IPS-11a (cell line): Measurements from ENCODE around the gene WDR17.
"Not testable (repeated sequence)": the region's sequence is repeated elsewhere in the genome, so short reads cannot be mapped to it uniquely, and the experiment has no call there.

ENCODE experiments used
- H3K4me3 ChIP-seq: one replicate; pipeline ENCODE4 v1.5.1; 2013; ENCODE audit warnings: low read depth, low read length, control low read depth

The WDR17 gene

GRCh38 chr4:176189891-176190795 lies 124.5 kb downstream of the WDR17 start:
- no peak overlapping the region for H3K4me3 ChIP-seq

DNA sequence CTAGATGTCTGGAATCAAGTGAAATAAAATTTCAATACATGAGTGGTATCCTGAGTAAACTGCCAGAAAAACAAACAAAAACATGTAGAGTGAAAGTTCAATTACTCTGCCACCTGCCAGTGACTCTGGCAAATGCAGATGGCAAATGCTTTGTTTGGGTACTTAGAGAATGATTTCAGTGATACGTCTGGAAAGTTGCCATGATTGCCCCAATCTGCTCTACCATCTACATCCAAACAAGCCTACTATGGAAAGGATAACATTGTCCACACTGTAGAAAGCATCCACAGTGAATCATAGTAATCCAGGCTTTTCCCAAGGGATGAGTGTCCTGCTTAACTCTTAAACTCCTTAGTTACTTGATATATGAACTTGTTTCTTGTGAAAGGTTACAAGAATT lies 126.3 kb downstream of the WDR17 start:
- no peak overlapping the region for H3K4me3 ChIP-seq

GRCh38 chr4:176193126-176193525 lies 127.5 kb downstream of the WDR17 start:
- H3K4me3 ChIP-seq, result no peak overlapping the region

DNA sequence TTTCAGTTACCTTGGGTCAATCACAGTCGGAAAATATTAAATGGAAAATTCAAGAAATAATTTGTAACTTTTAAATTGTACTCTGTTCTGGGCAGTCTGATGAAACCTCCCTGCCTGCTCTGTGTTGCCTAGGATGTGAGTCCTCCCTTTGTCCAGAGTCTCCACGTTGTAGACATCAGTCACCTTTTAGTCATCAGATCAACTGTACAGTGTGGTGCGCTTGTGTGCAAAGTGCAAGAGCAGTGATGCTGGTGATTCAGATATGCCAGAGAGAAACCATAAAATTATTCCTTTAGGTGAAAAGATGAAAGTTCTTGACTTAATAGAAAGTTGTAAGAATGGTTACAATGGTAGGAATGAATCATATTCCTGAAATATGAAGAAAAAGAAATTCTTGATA lies 128.3 kb downstream of the WDR17 start:
- H3K4me3 ChIP-seq, result no peak overlapping the region

DNA sequence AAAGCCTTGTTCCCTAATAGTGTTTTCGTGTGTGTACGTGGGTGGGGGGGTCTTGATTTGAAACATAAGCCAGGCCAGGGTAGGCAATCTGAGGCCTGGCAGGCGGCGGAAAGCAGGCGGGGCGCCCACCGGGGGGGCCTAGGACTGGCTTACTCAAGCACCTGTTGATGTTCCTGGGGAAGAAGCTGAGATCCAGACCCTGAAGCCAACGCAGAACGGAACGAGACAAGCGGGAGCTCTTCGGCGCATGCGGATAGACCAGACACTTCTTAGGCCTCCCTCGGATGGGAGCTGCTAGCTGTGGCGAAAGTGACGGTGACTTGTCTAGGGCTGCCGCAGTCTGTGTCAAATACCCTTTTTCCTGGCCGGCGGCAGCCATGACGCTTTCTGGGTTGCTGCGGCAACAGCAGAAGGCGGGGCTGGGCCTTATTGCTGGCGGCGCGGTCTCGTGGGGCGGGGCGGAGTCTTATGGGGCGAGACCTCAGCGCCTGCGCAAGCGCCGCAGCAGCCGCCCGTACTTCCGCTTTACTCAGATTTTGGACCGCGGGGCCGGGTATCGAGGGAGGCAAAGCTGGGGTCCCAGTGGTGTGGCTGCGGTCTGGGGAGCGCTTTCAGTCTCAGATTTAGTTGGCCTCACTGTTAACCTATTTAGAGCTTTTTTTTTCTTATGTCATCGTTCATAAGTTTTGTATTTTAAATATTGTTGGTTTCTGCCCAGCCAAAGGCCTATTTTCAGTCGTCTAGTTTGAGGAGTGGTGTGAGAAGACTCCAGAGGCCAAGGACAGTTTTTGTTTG lies 129.7 kb downstream of the WDR17 start, which contains the start of gene SPATA4:
Gene SPATA4 (minus strand): TSS at position 402 of the 795 bp plus-strand sequence. CDS start 23 bp downstream, at position 379.
- H3K4me3 ChIP-seq, result peak within 1 kb of the TSS; percentile 67

- no peak overlapping the region for H3K4me3 ChIP-seq
Measured at GRCh38 chr4:176198316-176198903, 132.8 kb downstream of the WDR17 start.

- H3K4me3 ChIP-seq, result no peak overlapping the region
Measured at GRCh38 chr4:176205299-176205698, 139.7 kb downstream of the WDR17 start.

DNA sequence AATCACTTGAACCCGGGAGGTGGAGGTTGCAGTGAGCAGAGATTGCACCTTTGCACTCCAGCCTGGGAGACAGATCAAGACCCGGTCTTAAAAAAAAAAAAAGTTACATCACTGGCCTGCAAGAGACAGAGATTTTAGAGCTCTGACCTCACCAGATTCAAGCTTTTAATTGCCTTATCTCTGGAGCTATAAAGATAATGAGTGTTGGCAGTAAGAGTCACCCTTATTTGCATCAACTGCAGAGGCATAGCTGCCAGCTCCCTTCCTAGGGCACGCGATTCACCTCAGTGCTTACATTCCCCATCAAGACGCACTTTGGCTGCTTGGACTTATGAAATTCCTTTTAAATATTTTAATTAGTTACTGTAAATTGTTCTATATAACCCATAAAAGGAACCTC lies 142.2 kb downstream of the WDR17 start:
- H3K4me3 ChIP-seq, result no peak overlapping the region

DNA sequence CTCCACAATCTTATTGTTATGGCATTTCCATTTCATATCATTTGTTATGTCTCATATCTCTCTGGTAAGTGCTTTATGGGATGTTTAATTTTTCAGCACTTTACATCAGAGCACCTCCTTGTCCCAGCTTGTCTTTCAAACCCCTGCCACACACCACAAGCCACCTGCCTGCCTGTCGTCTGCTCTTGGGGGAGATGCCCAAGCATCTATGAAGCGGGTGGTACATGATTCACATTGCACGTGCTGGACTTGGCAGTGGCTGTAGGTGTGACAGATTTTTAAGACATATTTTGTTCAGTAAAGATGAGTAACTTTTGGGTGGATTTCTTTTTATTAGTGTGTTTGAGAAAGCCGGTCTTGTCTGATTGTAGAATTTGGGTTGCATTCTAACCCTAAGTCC lies 143.9 kb downstream of the WDR17 start:
- H3K4me3 ChIP-seq, result no peak overlapping the region

- no peak overlapping the region for H3K4me3 ChIP-seq
Measured at GRCh38 chr4:176210101-176210500, 144.5 kb downstream of the WDR17 start.

DNA sequence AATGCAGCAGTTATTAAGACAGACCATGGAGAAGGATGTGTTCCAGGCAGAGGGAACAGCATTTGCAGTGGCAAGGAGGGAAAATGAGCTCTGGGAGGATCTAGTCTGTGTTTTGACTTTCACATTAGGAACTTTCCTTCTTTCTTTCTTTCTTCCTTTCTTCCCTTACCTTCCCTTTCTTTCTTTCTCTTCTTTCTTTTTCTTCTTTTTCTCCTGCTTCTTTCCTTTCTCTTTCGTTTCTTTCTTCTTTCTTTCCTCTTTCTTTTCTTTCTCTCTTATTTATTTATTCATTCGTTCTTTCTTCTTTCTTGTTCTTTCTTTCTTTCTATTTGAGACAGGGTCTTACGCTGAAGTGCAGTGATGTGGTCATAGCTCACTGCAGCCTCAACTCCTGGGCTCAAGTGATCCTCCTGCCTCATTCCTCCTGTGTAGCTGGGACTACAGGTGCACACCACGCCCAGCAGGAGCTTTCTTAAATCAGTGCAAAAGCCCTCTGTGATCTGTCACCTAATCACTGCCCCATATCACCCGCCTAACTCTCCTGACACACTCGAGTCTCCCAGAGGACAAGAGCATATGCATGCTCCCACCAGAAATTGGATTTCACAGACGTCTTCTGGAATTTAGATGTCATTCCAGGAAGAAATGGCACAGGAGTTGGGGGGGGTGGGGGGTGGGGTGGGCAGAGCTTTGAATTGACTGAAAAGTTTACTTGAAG lies 145.1 kb downstream of the WDR17 start:
- H3K4me3 ChIP-seq, result no peak overlapping the region

DNA sequence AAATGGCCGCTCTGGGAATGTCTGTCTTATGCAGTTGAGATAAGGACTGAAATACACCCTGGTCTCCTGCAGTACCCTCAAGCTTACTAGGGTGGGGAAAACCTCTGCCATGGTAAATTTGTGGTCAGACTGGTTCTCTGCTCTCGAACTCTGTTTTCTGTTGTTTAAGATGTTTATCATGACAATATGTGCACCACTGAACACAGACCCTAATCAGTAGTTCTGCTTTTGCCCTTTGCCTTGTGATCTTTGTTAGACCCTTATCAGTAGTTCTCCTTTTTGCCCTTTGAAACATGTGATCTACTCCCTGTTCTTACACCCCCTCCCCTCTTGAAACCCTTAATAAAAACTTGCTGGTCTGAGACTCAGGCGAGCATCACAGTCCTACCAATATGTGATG lies 146.7 kb downstream of the WDR17 start:
- H3K4me3 ChIP-seq, result not testable (repeated sequence)

GRCh38 chr4:176217510-176217909 lies 151.9 kb downstream of the WDR17 start:
- no peak overlapping the region for H3K4me3 ChIP-seq

DNA sequence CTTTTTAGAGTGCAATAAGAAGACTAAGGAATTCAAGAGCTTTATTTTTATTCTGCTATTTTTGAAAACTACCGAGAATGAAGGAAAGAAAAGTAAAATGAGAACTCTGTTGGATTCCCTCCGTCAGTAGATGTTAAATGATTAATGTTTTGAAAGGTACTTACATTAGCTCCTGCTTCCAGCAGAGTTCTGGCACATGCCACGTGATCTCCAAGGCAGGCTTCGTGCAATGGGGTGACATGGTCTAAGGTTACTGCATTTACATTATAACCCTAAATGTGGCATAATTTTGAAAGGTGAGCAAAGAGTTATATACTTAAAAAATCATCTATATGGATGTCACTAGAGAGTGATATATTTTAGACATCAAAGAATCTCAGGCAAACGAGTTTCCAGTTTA lies 156.5 kb downstream of the WDR17 start:
- H3K4me3 ChIP-seq, result no peak overlapping the region

DNA sequence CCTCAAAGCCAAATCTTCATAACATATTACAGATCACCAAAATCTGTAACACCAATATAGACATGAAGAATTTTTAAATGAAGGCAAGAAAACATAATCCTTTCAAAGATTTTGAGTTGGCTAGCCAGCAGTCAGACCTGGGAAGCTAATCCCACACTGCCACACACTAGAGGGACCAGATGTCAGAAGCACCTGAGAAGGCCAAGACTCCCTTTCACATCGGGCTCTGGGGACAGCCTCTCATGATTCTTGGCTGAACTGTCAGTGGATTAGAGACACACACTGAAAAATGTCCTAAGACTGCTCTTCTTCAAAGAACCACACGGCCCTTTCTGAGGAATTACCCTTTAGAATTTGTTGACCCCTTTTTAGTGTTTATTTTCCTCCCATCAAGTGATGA lies 157.9 kb downstream of the WDR17 start:
- H3K4me3 ChIP-seq, result no peak overlapping the region

DNA sequence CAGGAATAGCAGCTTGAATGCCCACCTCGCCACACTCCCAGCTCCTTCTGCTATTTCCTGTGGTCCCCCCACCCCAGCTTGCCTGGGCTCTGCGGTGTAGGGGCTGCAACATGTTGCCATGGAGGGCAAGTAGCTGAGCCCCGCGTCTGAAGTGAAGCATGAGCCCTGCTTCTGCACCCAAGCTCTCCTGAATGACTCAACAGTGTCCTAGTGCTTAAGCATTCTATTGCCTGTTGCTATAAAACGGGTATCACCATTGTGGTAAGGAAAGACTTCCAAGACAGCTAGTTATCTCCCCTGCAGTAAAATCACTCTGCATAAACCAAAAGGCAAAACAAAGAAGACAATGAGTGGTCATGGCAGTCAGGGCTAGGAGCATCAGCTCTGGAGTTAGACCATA lies 161.1 kb downstream of the WDR17 start:
- no peak overlapping the region for H3K4me3 ChIP-seq

DNA sequence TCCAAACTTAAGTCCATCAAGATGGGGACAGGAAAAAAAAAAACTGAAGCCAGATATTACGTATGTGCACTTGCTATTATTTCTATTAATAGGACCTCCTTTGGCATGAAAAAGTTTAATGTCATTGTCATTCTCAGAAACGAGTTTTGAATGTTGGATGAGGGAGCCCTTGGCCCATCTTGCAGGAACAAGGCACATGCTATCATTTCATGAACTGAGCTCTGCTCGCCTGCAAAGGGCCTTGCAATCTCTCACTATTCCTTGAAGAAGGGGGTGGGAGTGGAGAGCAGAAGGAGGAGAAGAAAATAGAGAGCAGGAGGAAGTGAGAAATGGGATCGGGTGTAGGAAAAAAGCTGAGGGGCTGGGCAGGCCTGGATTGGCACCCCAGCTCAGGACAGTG lies 164.0 kb downstream of the WDR17 start:
- no peak overlapping the region for H3K4me3 ChIP-seq
